H1 (cell line): ENCODE results near the gene GABPB1. TPM values are rescaled to one million over a fixed set of nuclear protein-coding genes. Genes with fewer than 3 reads are reported as not detected.

ENCODE experiments used
- CHD1 ChIP-seq: IDR thresholded peaks from 2 replicates; pipeline ENCODE4 v1.6.1; 2012; ENCODE audit warnings: low read depth, low read length, improper control_type of control experiment
- polyA plus RNA-seq, 7 experiments: library from polyadenylated mRNA; depleted of rRNA in 3 of 7; stranded (reverse) in 5 of 7; unstranded in 2 of 7; fragments of >200 nt in 5 of 7; fragments of 200-250 nt in 2 of 7; gene quantifications; 1 replicate in 5 of 7; 2 replicates in 1 of 7; 4 replicates in 1 of 7; pipeline versions ENCODE4 v1.2.1 to v1.2.3, GENCODE V29; 2011 to 2013; ENCODE audit warnings: missing spikeins in 2 of 7, mixed read lengths in 2 of 7
- total RNA-seq: library from RNA; stranded (reverse); fragmentation: NEBNext Ultra II Directional; extraction: Animal tissue kit (Norgen Biotek cat#: 25700); gene quantifications from 2 replicates; pipeline ENCODE4 v1.2.1, GENCODE V29; 2021
- TF ChIP-seq, protein P1 (sequence below): fragments of 300-600 bp; sonication (generic); IDR thresholded peaks from 2 replicates; pipeline ENCODE4 v1.7.1; 2012; ENCODE audit warnings: low read length, moderate library complexity, mild to moderate bottlenecking, inconsistent platforms; ENCODE audit not compliant: insufficient replicate concordance

GABPB1 gene
- total and polyA plus RNA-seq, 2 of the 8 experiments (the other 6 are each of a cell fraction or from before 2014, with no cell fraction given), result 24.5 to 32.3 TPM

DNA sequence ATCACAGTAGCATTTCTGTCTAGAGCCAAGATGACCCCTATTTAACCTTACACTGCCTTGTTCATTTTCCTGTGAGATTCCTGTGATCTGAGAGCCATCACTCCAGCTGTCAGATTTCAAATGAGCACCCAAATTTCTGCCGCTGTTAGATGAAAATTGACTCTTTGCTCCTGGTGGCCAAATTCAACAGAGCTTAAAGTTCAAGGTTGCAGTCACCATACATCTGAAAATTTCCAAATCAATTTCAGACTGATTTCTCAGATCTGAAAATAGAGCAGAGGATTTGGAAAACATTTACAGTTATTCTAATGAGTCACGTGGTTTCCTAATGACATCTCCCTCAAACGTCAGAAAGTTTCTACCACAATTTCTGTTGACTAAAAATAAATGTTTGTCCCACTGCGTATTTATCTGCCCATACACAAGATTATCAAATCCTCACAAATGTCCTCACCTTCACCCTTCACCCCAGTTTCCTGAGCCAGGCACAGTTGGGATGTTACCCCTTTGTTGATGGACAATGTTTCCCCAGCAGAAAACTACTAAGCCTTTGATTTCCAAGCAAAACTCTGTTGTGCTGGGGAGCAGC lies 105.9 kb downstream of the GABPB1 start (continued):
- TF ChIP-seq, protein P1, sequence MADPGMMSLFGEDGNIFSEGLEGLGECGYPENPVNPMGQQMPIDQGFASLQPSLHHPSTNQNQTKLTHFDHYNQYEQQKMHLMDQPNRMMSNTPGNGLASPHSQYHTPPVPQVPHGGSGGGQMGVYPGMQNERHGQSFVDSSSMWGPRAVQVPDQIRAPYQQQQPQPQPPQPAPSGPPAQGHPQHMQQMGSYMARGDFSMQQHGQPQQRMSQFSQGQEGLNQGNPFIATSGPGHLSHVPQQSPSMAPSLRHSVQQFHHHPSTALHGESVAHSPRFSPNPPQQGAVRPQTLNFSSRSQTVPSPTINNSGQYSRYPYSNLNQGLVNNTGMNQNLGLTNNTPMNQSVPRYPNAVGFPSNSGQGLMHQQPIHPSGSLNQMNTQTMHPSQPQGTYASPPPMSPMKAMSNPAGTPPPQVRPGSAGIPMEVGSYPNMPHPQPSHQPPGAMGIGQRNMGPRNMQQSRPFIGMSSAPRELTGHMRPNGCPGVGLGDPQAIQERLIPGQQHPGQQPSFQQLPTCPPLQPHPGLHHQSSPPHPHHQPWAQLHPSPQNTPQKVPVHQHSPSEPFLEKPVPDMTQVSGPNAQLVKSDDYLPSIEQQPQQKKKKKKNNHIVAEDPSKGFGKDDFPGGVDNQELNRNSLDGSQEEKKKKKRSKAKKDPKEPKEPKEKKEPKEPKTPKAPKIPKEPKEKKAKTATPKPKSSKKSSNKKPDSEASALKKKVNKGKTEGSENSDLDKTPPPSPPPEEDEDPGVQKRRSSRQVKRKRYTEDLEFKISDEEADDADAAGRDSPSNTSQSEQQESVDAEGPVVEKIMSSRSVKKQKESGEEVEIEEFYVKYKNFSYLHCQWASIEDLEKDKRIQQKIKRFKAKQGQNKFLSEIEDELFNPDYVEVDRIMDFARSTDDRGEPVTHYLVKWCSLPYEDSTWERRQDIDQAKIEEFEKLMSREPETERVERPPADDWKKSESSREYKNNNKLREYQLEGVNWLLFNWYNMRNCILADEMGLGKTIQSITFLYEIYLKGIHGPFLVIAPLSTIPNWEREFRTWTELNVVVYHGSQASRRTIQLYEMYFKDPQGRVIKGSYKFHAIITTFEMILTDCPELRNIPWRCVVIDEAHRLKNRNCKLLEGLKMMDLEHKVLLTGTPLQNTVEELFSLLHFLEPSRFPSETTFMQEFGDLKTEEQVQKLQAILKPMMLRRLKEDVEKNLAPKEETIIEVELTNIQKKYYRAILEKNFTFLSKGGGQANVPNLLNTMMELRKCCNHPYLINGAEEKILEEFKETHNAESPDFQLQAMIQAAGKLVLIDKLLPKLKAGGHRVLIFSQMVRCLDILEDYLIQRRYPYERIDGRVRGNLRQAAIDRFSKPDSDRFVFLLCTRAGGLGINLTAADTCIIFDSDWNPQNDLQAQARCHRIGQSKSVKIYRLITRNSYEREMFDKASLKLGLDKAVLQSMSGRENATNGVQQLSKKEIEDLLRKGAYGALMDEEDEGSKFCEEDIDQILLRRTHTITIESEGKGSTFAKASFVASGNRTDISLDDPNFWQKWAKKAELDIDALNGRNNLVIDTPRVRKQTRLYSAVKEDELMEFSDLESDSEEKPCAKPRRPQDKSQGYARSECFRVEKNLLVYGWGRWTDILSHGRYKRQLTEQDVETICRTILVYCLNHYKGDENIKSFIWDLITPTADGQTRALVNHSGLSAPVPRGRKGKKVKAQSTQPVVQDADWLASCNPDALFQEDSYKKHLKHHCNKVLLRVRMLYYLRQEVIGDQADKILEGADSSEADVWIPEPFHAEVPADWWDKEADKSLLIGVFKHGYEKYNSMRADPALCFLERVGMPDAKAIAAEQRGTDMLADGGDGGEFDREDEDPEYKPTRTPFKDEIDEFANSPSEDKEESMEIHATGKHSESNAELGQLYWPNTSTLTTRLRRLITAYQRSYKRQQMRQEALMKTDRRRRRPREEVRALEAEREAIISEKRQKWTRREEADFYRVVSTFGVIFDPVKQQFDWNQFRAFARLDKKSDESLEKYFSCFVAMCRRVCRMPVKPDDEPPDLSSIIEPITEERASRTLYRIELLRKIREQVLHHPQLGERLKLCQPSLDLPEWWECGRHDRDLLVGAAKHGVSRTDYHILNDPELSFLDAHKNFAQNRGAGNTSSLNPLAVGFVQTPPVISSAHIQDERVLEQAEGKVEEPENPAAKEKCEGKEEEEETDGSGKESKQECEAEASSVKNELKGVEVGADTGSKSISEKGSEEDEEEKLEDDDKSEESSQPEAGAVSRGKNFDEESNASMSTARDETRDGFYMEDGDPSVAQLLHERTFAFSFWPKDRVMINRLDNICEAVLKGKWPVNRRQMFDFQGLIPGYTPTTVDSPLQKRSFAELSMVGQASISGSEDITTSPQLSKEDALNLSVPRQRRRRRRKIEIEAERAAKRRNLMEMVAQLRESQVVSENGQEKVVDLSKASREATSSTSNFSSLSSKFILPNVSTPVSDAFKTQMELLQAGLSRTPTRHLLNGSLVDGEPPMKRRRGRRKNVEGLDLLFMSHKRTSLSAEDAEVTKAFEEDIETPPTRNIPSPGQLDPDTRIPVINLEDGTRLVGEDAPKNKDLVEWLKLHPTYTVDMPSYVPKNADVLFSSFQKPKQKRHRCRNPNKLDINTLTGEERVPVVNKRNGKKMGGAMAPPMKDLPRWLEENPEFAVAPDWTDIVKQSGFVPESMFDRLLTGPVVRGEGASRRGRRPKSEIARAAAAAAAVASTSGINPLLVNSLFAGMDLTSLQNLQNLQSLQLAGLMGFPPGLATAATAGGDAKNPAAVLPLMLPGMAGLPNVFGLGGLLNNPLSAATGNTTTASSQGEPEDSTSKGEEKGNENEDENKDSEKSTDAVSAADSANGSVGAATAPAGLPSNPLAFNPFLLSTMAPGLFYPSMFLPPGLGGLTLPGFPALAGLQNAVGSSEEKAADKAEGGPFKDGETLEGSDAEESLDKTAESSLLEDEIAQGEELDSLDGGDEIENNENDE, result no peak
- no peak for TF ChIP-seq CHD1
